Erythroblast (primary cell): Measurements from ENCODE around the gene PLSCR5.

Experiments
- GATA1 ChIP-seq: IDR thresholded peaks from 2 replicates; pipeline ENCODE4 v1.6.1; 2011; ENCODE audit warnings: low read depth, mild to moderate bottlenecking, control low read depth, low read length, moderate library complexity
- POLR2A ChIP-seq: IDR thresholded peaks from 2 replicates; pipeline ENCODE4 v1.6.1; 2011; ENCODE audit warnings: mild to moderate bottlenecking, low read length

GRCh38 chr3:146543461-146544001 lies 61.6 kb downstream of the PLSCR5 start:
- TF ChIP-seq POLR2A (no peak), GATA1 (no peak)
